ENCODE measurements around the gene MTCH2.
"Not testable (repeated sequence)": the region's sequence is repeated elsewhere in the genome, so short reads cannot be mapped to it uniquely, and the experiment has no call there.

The MTCH2 gene

DNA sequence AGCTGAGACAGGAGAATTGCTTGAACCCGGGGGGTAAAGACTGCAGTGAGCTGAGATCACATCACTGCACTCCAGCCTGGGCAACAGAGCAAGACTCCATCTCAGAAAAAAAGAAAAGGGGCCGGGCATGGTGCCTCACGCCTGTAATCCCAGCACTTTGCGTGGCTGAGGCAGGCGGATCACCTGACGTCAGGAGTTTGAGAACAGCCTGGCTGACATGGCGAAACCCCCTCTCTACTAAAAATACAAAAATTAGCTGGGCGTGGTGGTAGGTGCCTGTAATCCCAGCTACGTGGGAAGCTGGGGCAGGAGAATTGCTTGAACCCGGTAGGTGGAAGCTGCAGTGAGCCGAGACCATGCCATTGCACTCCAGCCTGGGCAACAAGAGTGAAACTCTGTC, 6.0 kb downstream of the MTCH2 start:
- DNase-seq (ENCODE audit: low spot score): not testable (repeated sequence)

DNA sequence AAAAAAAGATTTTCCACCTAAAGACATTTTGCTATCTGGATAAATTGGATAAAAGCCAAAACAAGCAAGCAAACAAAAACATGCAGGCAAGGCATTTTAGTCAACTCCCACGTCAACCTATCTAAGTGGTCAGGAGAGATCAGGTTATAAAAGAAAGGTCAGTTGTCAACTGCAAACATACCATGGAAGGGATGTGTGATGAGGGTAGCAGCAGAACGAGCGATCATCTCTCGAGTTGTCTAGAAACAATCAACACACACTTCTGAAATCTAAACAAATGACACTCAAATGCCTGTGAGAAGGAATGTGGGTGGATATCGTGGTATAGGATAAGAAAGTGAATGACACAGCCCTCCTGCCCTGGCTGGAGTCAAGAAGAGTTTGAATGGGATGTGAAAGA, 10.9 kb downstream of the MTCH2 start:
- DNase-seq (ENCODE audit: low spot score): no peak

DNA sequence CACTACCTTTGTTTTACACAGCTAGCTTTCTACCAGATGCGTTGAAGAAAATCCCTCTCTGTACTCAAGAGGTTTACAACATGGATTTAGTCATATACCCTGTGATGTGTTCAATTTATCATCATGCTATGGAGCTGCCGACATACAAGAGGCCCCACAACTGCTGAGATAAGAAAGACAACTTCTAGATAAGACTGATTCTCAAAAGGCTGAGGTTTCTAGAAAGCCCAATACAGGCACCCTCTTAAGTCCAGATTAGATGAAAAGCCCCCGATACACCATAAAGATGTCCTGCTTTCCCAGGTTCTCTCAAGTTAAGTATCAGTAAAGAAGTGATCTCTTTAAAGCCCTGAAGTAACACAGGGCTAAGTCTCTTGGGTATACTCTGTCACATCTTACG, 14.3 kb downstream of the MTCH2 start:
- no peak for DNase-seq (ENCODE audit: low spot score)

DNA sequence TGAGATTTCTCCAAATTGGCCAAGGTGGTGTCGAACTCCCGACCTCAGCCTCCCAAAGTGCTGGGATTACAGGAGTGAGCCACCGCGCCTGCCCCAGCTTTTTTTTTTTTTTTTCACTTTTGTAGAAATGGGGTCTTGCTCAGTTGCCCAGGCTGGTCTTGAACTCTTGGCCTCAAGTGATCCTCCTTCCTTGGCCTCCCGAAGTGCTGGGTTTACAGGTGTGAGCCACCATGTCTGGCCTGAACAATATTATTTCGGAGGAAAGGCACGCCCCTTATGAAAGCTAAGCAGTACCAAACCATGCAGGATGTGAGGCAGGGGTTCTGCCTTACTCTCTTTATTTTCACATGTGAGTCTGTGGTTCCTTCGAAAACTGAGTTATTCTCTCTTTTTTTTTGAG, 16.1 kb downstream of the MTCH2 start:
- no peak for DNase-seq (ENCODE audit: low spot score)

DNA sequence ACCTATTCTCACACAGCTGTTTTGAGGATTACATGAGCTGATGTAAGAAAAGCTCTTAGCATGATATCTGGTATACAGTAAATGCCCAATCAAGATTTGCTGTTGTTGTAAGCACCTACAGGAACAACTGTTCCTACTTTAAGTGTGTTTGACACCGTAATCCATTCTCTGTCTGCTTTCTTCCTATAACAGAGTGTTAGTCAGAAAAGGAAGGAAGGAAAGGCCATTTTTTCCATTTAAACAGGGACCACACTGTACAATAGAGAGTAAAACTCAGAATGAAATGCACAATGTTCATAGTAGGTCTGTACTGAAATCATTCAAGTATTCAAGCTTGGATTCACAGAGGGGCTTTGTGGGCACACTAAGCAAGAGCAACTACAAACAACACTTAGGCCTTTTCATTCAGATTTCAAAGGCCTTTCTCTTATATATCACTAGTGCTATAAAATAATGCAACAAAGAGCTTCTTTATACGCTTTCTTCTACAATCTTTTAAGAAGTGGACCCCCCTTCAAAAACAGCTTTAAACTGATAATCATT, 21.5 kb downstream of the MTCH2 start:
- DNase-seq (ENCODE audit: low spot score): no peak

DNA sequence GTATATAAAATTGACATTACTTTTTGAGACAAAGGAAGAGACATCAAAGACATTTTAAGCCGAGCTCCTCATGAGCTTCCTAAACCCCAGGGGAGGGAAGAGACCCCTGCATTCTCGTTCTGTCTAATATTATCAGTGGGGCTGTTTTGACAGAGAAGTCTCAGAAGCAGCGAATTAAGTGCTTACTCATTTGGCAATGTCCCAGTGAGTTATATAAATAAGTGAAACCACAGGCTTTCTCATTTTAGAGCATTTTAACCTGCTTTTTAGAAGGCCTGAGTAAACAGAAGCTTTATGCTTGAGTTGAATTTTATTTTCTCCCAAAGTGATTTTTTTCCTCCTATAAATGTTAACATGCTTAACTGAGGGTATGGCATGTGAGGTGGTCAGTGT, 24.9 kb downstream of the MTCH2 start:
- DNase-seq (ENCODE audit: low spot score): no peak

DNA sequence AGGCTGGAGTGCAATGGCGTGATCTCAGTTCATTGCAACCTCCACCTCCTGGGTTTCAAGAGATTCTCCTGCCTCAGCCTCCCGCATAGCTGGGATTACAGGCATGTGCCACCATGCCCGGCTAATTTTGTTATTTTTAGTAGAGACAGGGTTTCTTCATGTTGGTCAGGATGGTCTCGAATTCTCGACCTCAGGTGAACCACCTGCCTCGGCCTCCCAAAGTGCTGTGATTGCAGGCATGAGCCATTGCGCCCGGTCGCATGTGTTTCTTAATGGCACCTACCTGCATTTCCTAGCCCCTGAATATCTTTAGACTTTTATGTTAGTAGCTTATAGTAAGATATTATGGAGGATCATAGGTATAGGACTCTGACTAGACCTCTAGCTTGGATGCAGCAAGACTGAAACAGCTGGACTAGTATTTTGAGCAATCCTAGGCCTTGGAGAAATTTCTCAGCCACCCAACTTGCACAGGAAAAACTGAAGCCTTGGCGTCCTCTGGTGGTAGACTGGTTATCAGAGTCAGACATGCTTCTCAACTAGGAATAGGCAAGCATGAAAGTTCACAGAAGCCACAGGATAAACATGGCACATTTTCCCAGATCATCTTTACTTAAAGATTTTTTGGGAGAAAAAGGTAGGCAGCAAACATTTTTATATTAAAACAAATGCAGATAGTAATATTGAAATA, 25.5 kb downstream of the MTCH2 start:
- peak; percentile 82 for DNase-seq (ENCODE audit: low spot score)

DNA sequence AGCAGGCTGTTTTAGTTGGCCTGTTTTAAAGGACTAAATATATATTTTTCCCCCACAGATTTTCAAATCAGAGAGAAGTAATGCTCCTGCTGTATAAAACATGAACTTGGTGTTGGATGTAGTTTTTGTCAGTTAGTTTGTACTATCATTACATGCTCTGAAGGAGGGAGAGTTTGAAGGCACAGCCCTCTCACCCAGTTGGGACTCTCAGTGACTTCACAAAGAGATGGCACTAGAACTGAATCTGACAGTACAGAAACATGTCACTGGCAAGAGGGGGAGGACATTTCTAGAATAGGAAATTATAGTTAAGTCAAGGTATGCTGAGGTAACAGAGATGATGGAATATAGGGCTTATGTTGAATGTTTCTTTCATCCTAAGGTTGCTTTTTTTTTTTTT, 27.1 kb downstream of the MTCH2 start:
- no peak for DNase-seq (ENCODE audit: low spot score)

DNA sequence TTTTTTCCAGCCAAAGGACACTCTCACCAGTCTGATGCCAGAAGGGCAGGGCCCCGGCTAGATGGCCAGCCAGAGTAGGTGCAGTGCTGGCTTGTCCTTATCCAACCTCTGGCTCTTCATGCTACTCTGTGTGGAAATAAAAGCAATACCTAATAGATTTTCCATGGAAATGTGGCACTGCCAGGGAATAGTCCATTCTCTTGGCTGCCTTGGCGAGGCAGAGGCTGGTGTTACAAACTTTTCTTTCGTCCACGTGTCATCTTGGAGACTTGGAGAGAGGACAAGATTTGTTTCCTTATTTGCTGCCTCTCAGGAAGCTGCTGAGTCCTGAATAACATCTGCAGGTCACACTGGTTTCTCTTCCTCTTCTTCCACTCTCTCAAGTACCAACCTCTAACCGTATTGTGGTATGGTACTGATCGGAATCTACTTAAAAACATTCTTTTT, 31.0 kb downstream of the MTCH2 start:
- peak; percentile 78 for DNase-seq (ENCODE audit: low spot score)

DNA sequence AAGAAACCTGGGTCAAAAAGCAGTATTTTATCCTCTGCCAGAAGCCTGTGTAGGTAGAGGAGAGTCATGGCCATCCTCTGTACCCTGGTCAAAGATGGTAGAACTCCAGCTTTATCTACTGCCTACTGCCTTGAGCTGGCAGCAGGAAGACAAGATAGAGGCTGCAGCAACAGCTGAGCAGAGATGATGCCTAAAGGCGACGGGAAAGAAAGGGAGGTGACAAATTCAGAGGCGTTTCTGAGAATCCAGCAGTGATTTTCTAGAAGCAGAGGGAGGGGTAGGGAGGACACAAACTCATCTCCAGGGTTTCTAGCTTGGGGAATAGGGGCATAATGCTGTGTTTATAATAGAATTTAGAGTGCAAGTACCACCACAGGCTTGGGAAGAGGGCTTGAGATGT, 32.7 kb downstream of the MTCH2 start:
- no peak for DNase-seq (ENCODE audit: low spot score)

DNA sequence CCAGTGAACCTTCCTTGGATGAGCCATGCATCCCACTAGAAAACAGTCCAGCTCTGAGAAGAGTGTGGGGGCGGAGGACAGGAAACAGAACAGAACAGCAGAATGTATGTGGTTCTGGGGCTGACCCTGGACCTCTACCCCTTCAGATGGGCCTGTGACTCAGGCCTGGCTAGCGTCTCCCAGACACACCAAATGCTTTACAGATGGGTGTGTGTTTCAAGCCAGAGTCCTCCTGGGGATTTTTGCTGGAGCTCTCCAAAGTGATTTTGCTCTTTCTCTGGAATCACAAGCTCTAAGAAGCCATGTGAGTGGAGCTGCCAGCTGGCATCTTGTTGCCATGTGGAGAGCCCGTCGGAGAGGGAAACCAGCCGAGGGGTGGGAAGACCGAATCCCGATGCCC, 35.0 kb downstream of the MTCH2 start:
- no peak for DNase-seq (ENCODE audit: low spot score)

DNA sequence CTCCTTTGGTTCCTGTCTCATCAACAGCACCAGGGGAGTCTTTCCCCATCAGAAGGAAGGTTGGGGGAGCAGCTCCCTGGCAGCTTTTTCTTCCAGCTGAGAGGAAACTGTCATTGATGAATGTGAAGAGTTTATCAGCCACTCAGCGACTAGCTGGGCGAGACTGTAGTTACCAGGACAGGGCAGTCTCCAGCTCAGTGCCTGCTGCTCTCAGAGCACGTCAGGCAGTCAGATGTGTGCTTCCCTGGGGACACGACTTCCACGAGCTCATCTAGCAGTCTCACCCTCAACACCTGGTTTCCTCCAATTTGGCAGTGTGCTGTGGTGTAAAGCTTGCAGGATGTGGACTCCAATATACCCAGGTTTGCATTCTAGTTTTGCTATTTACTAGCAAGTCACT, 35.6 kb downstream of the MTCH2 start:
- DNase-seq (ENCODE audit: low spot score): no peak

DNA sequence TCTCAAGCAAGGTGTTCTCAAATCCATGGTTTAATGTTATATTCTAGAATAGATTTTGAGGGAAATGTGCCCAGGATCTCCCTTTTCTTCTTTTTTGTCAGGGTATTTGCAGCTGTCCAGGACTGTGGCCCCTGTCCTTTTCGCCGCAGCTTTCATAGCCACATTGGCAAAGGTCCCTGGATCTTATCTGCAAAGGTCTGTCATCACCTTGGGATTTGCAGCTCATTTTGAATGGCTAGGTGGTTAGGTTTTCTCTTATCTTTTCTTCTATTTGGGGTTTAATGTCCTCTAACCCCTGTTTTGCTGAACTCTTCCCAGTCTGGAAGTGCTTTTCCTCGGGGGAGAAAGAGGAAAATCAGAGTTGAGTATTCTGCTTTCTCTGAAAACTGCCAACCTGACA, 36.4 kb downstream of the MTCH2 start:
- DNase-seq (ENCODE audit: low spot score): no peak

DNA sequence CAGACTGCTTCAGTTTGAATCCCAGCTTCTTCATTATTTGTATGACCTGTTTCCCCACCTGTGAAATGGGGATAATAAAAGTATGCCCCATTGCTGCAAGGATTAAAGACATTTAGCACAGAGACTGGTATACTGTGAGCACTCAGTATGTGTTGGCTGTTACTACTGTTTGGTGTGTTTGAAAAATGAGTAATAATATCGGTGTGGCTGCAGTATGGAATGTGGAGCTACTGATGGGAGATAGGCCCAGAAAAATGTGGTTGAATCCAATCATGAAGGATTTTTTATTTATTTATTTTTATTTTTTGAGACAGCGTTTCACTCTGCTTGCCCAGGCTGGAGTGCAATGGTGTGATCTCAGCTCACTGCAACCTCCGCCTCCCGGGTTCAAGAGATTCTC, 39.1 kb downstream of the MTCH2 start:
- no peak for DNase-seq (ENCODE audit: low spot score)

DNA sequence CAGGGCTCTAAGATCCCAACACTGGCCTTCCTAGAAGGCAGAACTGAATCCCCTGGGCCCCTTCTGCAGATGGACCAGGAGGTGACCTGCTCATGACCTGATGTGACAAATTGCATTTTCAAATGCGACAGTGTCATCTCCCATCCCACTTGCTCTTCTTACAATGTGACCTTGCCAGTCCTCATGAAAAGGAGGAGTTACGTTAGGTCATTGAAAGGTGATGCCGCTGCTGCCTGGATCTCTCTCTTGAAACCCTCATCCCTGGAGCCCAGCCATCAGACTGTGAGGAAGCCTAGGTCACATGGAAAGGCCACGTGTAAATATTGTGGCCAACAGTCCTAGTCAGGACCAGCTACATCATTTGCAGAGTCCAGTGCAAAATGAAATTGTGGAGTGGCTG, 42.5 kb downstream of the MTCH2 start:
- DNase-seq (ENCODE audit: low spot score): no peak

DNA sequence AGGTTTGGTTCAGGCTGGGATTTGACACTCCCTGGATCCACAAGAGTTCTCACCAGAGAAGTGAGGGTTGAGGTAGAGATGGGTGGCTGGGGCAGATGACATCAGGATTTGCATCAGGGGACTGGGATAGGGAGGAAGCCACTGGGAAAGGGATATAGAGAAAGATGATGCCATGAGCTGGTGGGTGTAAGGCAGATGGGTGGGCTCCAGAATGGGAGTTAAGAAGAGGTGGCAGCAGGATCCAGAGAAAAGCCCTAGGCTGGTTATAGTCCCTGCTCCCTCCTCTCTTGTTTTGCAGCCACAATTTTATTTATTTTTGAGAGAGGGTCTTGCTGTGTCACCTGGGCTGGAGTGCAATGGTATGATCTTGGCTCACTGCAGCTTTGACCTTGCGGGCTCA, 46.4 kb downstream of the MTCH2 start:
- DNase-seq (ENCODE audit: low spot score): no peak

DNA sequence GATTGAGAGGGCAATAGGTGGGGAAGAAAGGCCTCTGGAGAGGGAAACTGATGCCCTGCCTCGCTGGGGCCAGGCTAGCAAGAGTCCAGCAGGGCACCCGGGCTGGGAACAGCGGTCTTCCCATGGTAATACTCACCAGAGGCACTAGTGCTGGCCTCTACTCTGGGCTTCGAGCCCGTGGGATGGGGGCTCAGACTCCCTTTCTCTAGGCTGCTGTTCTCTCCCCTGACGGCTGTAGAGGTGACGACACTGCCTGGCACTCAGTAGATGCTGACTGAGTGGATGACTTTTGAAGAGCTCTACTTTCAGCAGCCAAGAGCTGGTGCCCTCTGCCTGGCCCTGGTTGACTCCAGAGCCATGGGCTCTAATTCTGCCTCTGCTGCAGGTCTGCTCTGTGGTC, 47.3 kb downstream of the MTCH2 start:
- no peak for DNase-seq (ENCODE audit: low spot score)

DNA sequence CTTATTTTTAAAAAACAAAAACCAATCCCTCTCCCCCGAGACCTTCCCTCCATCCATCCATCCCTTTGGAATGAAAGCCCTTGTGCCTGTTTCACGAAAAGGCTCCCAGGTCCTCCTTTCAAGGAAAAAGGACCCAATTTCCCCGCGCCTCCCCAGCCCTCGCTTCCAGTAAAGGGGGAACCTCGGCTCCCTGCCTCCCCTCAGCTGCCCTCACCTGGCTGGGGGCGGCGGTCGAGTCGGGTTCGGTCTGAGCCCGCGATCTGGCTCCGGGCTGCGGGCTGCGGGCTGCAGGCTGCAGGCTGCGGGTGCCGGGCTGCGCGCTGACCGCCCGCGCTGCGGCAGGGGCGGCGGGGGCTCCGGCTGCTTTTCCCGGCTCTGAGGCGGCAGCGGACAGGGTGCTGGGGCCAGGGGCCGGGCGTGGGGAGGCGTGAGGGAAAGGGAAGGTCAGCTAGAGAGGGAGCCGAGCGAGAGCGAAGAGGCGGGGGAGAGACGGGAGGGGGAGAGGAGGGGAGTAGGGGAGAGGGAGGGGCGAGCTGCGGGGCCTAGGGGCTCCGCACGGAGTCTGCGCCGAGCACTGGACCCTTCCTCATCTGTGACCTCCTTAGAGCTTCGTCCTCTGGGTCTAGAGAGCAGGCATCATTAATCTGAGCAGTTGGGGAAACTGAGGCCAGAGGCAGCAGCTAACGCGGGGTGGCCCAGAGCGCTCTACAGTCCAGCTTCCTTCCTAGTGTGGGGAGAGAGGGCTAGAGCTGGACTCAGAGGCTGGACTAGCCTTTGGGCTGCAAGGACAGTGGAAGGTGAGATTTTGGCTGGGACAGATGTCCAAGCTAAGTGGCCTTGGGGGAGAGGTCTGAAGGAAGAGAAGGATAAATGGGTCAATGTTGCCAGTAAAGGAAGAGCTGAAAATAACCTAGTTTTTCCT, 48.2 kb downstream of the MTCH2 start, which contains the start of gene C1QTNF4:
TSS of gene C1QTNF4 (minus strand) at position 478 of the 922 bp plus-strand sequence. CDS start 3,601 bp downstream, outside the sequence.
- DNase-seq (ENCODE audit: low spot score): no peak

DNA sequence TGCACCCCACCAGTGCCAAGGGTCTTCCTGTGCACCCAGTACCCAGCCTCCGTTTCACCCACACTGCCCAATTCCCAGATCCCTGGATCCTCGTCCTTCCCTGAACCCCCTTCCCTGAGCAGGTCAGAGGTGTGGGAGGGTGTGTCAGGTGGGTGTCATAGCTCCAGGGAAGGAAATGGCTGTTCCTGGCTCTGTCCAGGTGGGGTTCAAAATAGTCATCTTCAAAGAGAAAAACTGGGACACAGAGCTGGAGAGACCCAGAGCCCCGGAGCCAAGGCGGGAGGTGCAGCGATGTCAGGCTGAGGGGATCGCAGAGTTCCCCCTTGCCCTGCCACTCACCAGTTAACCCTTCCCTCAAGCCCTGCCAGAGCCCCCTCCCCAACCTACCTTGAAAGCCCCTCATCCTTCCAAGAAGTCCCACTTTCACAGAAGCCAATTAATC, 48.8 kb downstream of the MTCH2 start:
- DNase-seq (ENCODE audit: low spot score): no peak

DNA sequence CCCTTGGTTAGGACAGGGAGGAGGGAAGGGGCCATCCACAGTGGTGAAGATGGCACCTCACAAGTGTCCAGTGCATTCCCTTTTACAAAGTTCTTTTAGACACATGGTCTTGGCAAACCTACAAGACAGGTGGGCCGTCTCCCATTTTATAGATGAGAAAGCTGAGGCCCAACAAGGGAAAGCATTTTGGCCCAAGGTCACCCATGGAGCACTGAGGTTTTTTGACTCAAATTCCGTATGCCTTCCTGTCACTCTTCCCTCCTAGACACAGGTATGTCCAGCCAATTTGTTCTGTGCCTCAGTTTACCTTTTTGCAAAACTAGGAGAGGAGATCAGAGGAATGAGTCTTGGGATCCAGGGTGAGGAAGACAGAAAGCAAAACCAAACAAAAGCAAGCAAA, 49.4 kb downstream of the MTCH2 start:
- DNase-seq (ENCODE audit: low spot score): no peak

DNA sequence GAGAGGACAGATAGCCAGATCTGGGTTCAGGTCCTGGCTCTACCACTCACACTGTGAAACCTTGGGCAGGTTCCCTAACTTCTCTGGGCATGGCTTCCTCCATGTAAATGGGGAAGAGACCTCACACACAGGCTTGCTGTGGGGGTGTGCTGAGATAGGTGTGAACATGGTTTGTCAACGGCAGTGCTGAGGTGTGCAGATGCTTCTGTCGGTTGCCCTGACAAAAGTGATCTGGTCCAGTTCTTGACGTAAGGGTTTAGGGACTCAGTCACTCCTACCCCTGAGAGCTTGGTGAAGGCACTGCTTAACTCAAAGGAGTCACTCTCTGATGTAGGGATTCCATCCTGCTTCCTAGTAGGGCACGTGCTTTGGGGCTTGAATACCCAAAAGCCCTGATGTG, 50.1 kb downstream of the MTCH2 start:
- no peak for DNase-seq (ENCODE audit: low spot score)

DNA sequence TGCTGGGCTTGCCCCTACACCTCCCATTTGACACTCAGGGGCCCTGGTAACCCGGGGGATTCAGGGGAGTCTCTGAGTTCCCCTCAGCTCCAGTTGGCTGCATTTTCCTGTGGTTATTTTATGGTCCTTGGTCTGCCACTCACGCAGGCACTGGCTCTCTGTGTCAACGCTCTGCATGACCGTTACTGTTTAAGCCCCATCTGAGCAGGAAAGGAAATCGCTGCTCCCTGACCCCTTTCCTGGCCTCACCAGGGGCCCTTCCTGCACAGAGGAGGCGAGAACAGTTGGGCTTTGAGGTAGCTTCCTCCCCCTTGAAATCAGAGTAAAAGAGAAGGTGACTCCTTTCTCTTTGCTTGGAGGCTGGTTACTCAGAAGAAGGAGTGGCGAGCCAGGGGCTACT, 50.6 kb downstream of the MTCH2 start:
- DNase-seq (ENCODE audit: low spot score): no peak
